H1 (cell line): ENCODE data around the gene ZNF625. TPM values are rescaled to one million over a fixed set of nuclear protein-coding genes. Genes with fewer than 3 reads are reported as not detected.

ENCODE experiments used
- ASH2L ChIP-seq: fragments of 200-600, 300-600 bp; sonication (generic); IDR thresholded peaks from one replicate; pipeline ENCODE4 v1.7.1; 2017; ENCODE audit warnings: low read length
- BCL11A ChIP-seq, 2 experiments: IDR thresholded peaks; one replicate each; pipeline ENCODE4 v1.6.1; 2011; ENCODE audit warnings: low read depth in 2 of 2, low read length in 2 of 2, mild to moderate bottlenecking in 2 of 2
- SAP30 ChIP-seq: fragments of 300-600 bp; sonication (generic); IDR thresholded peaks from 2 replicates; pipeline ENCODE4 v1.7.1; 2012; ENCODE audit warnings: low read length, moderate library complexity, mild to moderate bottlenecking, inconsistent platforms; ENCODE audit not compliant: insufficient read depth, insufficient replicate concordance
- TAF7 ChIP-seq: optimal IDR thresholded peaks from 2 replicates; pipeline ENCODE3; 2011; ENCODE audit warnings: low read depth, mild to moderate bottlenecking, inconsistent platforms, low read length, moderate library complexity, borderline replicate concordance
- TCF12 ChIP-seq: IDR thresholded peaks from 2 replicates; pipeline ENCODE4 v1.6.1; 2011; ENCODE audit warnings: low read depth, mild to moderate bottlenecking, low read length
- polyA plus RNA-seq, 7 experiments: library from polyadenylated mRNA; depleted of rRNA in 3 of 7; stranded (reverse) in 5 of 7; unstranded in 2 of 7; fragments of >200 nt in 5 of 7; fragments of 200-250 nt in 2 of 7; gene quantifications; 1 replicate in 5 of 7; 2 replicates in 1 of 7; 4 replicates in 1 of 7; pipeline versions ENCODE4 v1.2.1 to v1.2.3, GENCODE V29; 2011 to 2013; ENCODE audit warnings: missing spikeins in 2 of 7, mixed read lengths in 2 of 7
- total RNA-seq: library from RNA; stranded (reverse); fragmentation: NEBNext Ultra II Directional; extraction: Animal tissue kit (Norgen Biotek cat#: 25700); gene quantifications from 2 replicates; pipeline ENCODE4 v1.2.1, GENCODE V29; 2021
- TF ChIP-seq, protein P1 (sequence below): IDR thresholded peaks from 2 replicates; pipeline ENCODE4 v1.6.1; 2012; ENCODE audit warnings: inconsistent platforms
- TF ChIP-seq, protein P2 (sequence below): IDR thresholded peaks from 2 replicates; pipeline ENCODE4 v1.6.1; 2012; ENCODE audit warnings: low read length, inconsistent platforms
- TF ChIP-seq, protein P3 (sequence below): IDR thresholded peaks from 2 replicates; pipeline ENCODE4 v1.6.1; 2011; ENCODE audit warnings: low read length, improper control_type of control experiment

The ZNF625 gene
- total and polyA plus RNA-seq, 2 of the 8 experiments (the other 6 are each of a cell fraction or from before 2014, with no cell fraction given) = 2.5 to 26.8 TPM

DNA sequence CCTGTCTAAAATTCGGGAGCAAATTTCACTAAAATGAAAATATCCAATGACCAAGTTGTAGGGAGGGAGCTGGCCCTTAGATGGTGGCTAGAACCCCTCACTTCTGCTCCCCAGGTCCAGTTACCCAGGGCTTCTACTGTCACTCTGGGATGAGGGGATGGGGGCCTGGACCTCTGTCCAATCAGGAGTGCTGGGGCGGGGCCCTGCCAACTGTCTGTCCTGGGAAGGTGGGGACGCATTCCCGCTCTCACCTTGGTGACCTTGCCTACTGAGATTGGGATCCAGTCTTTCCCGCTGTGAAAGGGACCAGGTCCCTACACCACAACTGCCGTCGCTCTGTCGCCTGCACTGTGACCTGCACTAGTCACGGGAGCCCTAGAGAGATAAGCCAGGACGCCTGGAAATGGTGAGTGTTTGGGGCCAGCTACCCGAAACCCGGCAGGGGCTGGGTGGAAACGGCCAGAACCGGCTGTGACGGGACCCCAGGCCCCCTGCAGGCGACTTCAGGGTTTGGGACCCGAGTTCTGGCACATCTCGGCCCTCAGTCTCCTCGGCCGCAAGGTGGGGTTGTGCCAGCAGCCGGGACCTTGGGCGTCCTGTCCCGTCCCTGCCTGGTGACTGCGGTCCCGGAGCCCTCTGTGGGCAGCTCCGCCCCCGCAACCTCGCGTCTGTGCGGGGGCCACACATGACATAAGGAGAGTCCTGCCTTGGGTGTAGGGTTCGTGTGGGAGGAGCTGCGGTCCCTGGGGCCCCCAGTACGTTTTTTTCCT lies 39.1 kb downstream of the ZNF625 start (continued):
- TF ChIP-seq, protein P1, sequence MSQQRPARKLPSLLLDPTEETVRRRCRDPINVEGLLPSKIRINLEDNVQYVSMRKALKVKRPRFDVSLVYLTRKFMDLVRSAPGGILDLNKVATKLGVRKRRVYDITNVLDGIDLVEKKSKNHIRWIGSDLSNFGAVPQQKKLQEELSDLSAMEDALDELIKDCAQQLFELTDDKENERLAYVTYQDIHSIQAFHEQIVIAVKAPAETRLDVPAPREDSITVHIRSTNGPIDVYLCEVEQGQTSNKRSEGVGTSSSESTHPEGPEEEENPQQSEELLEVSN = no peak
- TF ChIP-seq TCF12 (no peak), BCL11A (IDR thresholded peaks at IDR 0.05; ENCODE audit: low read depth in 2 of 2, low read length in 2 of 2) (no peak), SAP30 (no peak), ASH2L (no peak), TAF7 (no peak)
- TF ChIP-seq, protein P2, sequence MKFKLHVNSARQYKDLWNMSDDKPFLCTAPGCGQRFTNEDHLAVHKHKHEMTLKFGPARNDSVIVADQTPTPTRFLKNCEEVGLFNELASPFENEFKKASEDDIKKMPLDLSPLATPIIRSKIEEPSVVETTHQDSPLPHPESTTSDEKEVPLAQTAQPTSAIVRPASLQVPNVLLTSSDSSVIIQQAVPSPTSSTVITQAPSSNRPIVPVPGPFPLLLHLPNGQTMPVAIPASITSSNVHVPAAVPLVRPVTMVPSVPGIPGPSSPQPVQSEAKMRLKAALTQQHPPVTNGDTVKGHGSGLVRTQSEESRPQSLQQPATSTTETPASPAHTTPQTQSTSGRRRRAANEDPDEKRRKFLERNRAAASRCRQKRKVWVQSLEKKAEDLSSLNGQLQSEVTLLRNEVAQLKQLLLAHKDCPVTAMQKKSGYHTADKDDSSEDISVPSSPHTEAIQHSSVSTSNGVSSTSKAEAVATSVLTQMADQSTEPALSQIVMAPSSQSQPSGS = no peak
- TF ChIP-seq, protein P3, sequence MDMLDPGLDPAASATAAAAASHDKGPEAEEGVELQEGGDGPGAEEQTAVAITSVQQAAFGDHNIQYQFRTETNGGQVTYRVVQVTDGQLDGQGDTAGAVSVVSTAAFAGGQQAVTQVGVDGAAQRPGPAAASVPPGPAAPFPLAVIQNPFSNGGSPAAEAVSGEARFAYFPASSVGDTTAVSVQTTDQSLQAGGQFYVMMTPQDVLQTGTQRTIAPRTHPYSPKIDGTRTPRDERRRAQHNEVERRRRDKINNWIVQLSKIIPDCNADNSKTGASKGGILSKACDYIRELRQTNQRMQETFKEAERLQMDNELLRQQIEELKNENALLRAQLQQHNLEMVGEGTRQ = no peak
